GM12873 (cell line): ENCODE results near the gene RIT2.

Source experiments
- TF ChIP-seq, protein P1 (sequence below): IDR thresholded peaks from 2 replicates; pipeline ENCODE4 v1.5.1; 2012; ENCODE audit warnings: low read depth, mild to moderate bottlenecking, moderate library complexity, low read length, control low read depth; ENCODE audit not compliant: insufficient read depth; ENCODE audit errors: missing control alignments

Gene RIT2

DNA sequence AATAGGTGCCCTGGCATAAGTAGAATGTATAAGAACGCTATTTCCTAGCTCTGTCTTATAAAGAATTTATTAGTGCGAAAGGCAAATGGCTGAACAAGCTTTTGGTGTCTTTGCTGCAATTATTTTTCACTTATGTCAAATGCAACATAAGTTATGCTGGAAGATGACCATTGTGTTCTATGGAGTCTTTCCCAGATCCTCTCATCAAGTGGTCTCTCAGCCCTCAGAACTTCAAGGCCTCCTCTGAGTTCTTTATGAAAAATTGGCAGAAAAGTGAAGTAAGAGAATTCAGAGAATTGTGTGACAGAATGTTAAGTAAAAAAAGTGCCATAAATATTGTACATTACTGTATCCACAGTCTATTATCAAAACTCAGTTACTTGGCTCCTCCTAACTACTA is 75.2 kb downstream of the RIT2 start:
- TF ChIP-seq, protein P1, sequence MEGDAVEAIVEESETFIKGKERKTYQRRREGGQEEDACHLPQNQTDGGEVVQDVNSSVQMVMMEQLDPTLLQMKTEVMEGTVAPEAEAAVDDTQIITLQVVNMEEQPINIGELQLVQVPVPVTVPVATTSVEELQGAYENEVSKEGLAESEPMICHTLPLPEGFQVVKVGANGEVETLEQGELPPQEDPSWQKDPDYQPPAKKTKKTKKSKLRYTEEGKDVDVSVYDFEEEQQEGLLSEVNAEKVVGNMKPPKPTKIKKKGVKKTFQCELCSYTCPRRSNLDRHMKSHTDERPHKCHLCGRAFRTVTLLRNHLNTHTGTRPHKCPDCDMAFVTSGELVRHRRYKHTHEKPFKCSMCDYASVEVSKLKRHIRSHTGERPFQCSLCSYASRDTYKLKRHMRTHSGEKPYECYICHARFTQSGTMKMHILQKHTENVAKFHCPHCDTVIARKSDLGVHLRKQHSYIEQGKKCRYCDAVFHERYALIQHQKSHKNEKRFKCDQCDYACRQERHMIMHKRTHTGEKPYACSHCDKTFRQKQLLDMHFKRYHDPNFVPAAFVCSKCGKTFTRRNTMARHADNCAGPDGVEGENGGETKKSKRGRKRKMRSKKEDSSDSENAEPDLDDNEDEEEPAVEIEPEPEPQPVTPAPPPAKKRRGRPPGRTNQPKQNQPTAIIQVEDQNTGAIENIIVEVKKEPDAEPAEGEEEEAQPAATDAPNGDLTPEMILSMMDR: no peak

DNA sequence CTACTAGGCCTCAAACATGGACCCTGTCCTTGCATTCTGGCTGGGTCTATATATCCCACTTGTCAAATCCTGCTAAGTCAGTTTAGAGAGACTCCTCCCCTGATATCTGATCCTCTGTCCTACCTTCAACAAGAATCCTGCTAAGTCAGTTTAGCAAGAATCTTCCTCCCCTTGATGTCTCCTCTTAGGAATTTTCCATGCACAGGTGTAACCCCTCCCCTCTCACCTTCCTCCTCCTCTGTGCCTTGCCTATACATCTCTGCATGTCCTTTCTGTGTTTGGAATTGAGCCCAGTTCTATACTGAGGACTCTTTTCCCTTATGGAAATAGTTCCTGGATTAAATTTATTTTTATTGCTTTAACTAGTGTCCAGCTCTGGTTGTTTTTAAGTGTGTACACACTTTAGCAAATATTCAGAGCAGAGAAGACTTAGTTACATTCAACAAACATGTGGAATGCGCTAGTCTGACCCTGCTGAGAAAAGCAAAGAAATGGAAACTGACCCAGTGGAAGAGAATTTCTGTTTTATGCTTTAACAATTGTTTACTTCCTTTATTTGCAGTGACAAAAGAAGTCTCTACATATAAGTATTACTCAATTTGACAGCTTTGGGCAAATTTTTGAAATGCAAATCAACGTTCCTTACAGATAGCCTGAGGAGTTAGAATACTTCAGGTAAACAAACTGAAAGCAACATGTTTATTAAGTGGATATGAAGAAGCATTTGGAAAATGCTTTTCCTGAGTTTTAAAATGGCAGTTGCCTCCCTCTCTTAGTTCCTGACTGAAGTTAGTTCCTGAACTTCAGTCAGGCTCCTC is 80.6 kb downstream of the RIT2 start:
- TF ChIP-seq, protein P1: no peak

DNA sequence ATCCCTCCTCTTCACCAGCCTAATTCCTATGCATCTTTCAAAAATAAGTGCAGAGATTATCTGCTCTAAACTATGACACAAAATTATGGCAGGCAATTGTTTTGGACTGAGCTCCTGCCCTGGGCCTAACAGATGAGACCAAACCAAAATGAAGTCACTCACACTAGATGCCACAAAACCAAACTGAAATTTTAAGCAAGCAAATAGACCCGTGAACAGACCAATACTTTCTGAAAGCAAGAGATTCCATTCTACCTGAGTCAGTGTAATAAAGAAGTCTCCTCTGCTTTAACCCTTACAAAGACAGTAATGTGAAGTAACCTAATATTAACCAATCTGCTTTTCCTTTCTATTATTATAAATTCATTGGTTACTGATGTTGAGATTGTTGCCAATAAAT is 84.3 kb downstream of the RIT2 start:
- TF ChIP-seq, protein P1: no peak

DNA sequence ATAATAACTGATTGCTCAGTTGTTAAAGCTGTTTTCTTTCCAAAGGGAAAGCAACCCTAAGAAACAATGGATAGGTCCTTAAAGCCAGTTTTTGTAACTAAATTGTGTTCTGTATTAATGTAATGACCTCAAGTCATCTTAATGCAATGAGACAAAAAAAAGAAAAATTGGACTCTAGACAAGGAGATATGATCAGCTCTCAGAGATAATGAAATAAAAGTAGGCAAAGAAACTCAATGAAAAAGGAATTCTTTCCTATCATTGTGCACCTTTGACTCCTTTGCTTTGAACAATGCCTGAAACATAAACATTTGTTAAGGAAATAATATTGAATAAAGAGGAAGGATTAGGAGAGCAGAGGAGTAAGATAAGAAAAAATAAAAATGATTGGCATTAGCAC is 86.1 kb downstream of the RIT2 start:
- TF ChIP-seq, protein P1: no peak

DNA sequence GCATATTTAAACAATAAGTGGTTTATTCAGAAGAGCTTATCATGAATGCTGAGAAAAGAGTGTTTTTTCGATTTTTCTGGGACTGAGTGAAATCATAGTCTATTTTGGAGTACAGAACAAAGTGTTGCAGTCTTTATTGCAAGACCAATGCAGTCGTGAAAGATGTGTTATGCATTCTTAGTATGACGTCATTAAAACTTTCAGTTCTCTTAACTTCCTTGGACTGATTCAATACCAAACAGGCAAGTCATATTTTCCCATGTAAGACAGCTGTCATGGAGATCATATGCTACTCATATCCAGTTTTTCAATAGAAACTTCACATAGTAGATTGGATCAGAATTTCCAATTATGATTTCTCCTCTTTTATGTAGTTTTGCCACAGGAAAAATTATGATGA is 92.6 kb downstream of the RIT2 start:
- TF ChIP-seq, protein P1: no peak

DNA sequence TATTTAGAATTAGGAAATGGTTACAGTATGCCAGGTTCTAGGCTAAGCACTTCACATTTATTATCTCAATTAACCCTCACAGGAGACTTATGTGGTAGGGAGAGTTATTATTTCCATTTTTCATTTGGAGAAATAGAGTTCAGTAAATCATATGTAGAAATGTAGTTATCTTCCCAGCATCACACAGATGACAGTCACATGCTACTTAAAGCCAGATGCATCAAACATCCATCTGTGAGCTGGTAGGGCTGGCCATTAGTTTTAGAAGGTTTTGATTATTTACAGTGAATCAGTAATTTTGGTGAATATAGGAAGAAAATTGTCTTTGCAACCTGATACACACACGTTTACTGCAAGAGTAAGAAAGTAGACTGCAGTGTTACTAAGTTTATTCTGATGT is 97.9 kb downstream of the RIT2 start:
- TF ChIP-seq, protein P1: no peak

DNA sequence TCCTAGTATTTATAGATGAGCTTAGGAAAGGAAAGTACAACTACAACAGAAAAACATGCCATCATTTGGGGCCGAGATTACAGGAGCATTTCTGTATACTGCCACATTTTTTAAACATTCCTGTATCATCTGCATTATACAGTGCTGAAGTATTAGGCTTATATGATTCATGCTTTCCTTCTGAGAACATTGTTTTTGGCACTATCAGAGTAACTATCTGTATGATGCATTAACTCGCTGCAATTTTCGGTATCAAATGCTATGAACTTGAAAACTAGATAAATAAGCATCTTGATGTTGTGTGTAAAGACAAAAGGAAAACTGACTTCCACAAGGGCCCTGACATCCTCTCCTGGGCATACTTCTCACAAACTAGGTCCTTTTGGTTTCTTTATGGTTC is 102.0 kb downstream of the RIT2 start:
- TF ChIP-seq, protein P1: no peak

DNA sequence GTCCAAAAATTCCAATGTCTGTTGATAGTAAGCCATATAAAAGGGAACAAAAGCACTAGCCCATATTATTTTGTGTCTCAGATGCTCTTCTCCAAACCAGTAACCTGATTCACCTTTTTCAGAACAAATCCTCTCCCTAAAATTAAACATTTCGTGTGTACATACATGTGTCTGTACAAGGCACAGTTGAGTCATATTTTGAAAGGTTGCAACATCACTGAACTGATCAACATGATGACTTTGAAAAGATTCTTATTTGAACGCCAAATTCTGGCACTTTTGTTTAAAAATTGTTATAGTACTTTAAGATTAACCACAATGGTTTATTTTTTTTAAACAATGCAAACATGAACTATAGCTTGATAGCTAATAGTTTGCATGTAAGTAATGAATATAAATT is 102.5 kb downstream of the RIT2 start:
- TF ChIP-seq, protein P1: no peak
